GM18498 (cell line): Measurements from ENCODE around the gene AMBP.

Source experiments
- ATAC-seq: cut with Tn5 transposase; IDR thresholded peaks from one replicate; pipeline ENCODE4 v1.9.1; 2021; ENCODE audit warnings: mild to moderate bottlenecking, moderate library complexity; ENCODE audit not compliant: unreplicated experiment

The AMBP gene

GRCh38 chr9:114014044-114014443, 64.1 kb downstream of the AMBP start:
- ATAC-seq = no peak

DNA sequence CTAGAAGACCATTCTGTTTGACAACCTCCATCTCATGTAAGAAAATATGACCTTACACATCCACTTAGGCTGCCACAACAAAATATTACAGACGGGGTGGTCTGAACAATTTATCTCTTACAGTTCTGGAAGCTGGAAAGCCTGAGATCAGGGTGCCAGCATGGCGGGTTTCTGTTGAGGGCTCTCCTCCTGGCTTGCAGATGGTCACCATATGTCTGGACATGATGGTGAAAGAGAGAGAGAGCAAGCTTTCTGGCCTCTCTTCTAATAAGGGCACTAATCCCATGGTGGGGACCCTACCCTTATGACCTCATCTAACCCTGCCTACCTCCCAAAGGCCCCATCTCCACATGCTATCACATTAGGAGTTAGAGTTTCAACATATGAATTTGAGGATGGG, 66.0 kb downstream of the AMBP start:
- no peak for ATAC-seq

- no peak for ATAC-seq
Measured at GRCh38 chr9:114011313-114011712, 66.8 kb downstream of the AMBP start.
